OCI-LY3 (cell line): ENCODE measurements around the gene SYNPO2L.

Experiments used
- H2AFZ ChIP-seq: fragments of 200-600, 300-600 bp; shearing (Covaris generic); 2 replicates; pipeline ENCODE4 v1.6.0; 2014; ENCODE audit warnings: antibody characterized with exemption, low read depth, low read length
- H3K27ac ChIP-seq: fragments of 200-600, 300-600 bp; sonication (generic); 2 replicates; pipeline ENCODE4 v1.5.1; 2014; ENCODE audit warnings: mild to moderate bottlenecking, low read length, moderate library complexity, mixed read lengths
- H3K27me3 ChIP-seq: fragments of 200-600, 300-600 bp; sonication (generic); 2 replicates; pipeline ENCODE4 v1.6.1; 2014; ENCODE audit warnings: low read depth, low read length, mixed read lengths
- H3K36me3 ChIP-seq: fragments of 200-600, 300-600 bp; sonication (generic); replicated peaks from 2 replicates; pipeline ENCODE3; 2014; ENCODE audit warnings: low read depth, low read length, mixed read lengths
- H3K4me1 ChIP-seq: fragments of 300-600, 200-600 bp; sonication (generic); 2 replicates; pipeline ENCODE4 v1.6.1; 2014; ENCODE audit warnings: low read length, mixed read lengths
- H3K4me2 ChIP-seq: fragments of 200-600, 300-600 bp; sonication (generic); 2 replicates; pipeline ENCODE4 v1.6.1; 2014; ENCODE audit warnings: low read length, mixed read lengths
- H3K4me3 ChIP-seq: fragments of 300-600, 200-600 bp; sonication (generic); 2 replicates; pipeline ENCODE4 v1.5.1; 2014; ENCODE audit warnings: antibody characterized with exemption, mild to moderate bottlenecking, low read length, moderate library complexity
- H3K79me2 ChIP-seq: fragments of 300-600, 200-600 bp; shearing (Covaris generic); 2 replicates; pipeline ENCODE4 v1.6.1; 2014; ENCODE audit warnings: mild to moderate bottlenecking, low read length, mixed read lengths
- H3K9ac ChIP-seq: fragments of 300-600, 200-600 bp; shearing (Covaris generic); 2 replicates; pipeline ENCODE4 v1.6.0; 2014; ENCODE audit warnings: mild to moderate bottlenecking, low read length, moderate library complexity
- H3K9me3 ChIP-seq: fragments of 200-600, 300-600 bp; shearing (Covaris generic); 2 replicates; pipeline ENCODE4 v1.6.1; 2014; ENCODE audit warnings: low read length, mixed read lengths; ENCODE audit not compliant: insufficient read depth
- H4K20me1 ChIP-seq: fragments of 200-600, 300-600 bp; sonication (generic); 2 replicates; pipeline ENCODE4 v1.6.1; 2016; ENCODE audit warnings: low read length, mixed read lengths; ENCODE audit not compliant: insufficient read depth
- CTCF ChIP-seq: fragments of 200-600, 300-600 bp; sonication (generic); IDR thresholded peaks from 2 replicates; pipeline ENCODE4 v1.5.1; 2014; ENCODE audit warnings: antibody characterized with exemption, low read length, low read depth
- EZH2phosphoT487 ChIP-seq: fragments of 200-600 bp; shearing (Covaris generic); IDR thresholded peaks from 2 replicates; pipeline ENCODE4 v1.6.1; 2018; ENCODE audit warnings: antibody characterized with exemption, mixed run types, low read depth

The SYNPO2L gene

GRCh38 chr10:73644015-73644743, 11.7 kb downstream of the SYNPO2L start:
- Histone ChIP-seq H3K4me3 (peak overlapping the region; percentile 54; the same call in 1 of the 2 replicates), H3K27ac (no peak overlapping the region), H3K9ac (no peak overlapping the region), H3K79me2 (no peaks in the 10 kb centered on the region), H3K4me2 (peak overlapping the region; percentile 75), H3K27me3 (no peaks in the 10 kb centered on the region), H2AFZ (peak overlapping the region; percentile 69; the same call in 1 of the 2 replicates), H3K36me3 (no peaks in the 10 kb centered on the region), H3K9me3 (no peaks in the 10 kb centered on the region), H3K4me1 (peaks cover 14% of the 10 kb centered on the region), H4K20me1 (no peaks in the 10 kb centered on the region)
- peak; percentile 84 for TF ChIP-seq CTCF
- no peak for TF ChIP-seq EZH2phosphoT487

DNA sequence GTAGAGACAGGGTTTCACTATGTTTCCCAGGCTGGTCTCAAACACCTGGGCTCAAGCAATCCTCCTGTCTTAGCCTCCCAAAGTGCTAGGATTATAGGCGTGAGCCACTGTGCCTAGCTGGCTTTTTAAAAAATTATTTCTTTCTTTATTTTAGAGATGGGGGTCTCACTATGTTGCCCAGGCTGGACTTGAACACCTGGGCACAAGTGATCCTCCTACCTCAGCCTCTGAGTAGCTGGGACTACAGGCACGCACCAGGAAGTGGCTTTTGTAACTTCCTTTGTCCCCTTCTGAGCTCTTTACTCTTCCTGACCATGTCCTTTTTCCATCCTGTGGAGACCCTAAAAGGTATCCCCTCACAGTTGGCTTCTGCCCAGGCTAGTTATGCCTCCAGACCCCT, 12.5 kb downstream of the SYNPO2L start:
- H3K4me1 ChIP-seq, result peaks cover 14% of the 10 kb centered on the region
- H3K36me3 ChIP-seq, result no peaks in the 10 kb centered on the region
- H4K20me1 ChIP-seq, result no peaks in the 10 kb centered on the region
- no peak overlapping the region for H3K4me2 ChIP-seq
- no peaks in the 10 kb centered on the region for H3K27me3 ChIP-seq
- peak overlapping the region; percentile 75; the same call in 1 of the 2 replicates for H2AFZ ChIP-seq
- TF ChIP-seq EZH2phosphoT487 (no peak), CTCF (no peak)
- no peaks in the 10 kb centered on the region for H3K79me2 ChIP-seq
- no peaks in the 10 kb centered on the region for H3K9me3 ChIP-seq
- H3K9ac ChIP-seq, result no peak overlapping the region
- no peak overlapping the region for H3K27ac ChIP-seq
- H3K4me3 ChIP-seq, result no peak overlapping the region

GRCh38 chr10:73641328-73642060, 14.3 kb downstream of the SYNPO2L start, which contains the start of gene MYOZ1:
Gene MYOZ1 (minus strand): TSS chr10:73641474. CDS start chr10:73640017, 1,457 bp downstream.
- Histone ChIP-seq H3K27me3 (no peaks in the 10 kb centered on the region), H3K4me1 (peaks cover 14% of the 10 kb centered on the region), H4K20me1 (no peaks in the 10 kb centered on the region), H3K9ac (no peak within 1 kb of the TSS), H3K9me3 (no peaks in the 10 kb centered on the region), H3K79me2 (no peaks in the 10 kb centered on the region), H3K36me3 (no peaks in the 10 kb centered on the region), H2AFZ (no peak within 1 kb of the TSS), H3K4me2 (no peak within 1 kb of the TSS), H3K27ac (no peak within 1 kb of the TSS), H3K4me3 (no peak within 1 kb of the TSS)
- TF ChIP-seq CTCF, result no peak

DNA sequence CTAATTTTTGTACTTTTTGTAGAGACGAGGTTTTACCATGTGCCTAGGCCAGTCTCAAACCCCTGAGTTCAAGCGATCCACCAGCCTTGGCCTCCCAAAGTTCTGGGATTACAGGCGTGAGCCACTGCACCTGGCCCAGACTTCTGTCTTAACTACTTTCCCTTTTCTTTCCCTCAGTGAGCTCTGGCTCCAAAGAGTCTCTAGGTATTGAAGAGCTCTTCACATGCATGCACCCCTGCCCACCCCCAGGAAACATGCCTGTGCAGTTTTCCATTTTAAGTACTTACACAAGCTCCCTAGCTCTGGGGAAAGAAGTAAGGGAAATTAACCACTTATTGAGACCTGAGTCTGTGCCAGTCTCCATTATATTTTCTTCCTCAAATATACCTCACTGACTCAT, 16.5 kb downstream of the SYNPO2L start:
- Histone ChIP-seq H2AFZ (no peak overlapping the region), H3K4me2 (no peak overlapping the region), H3K4me3 (no peak overlapping the region), H3K79me2 (no peaks in the 10 kb centered on the region), H3K36me3 (no peaks in the 10 kb centered on the region), H3K9me3 (no peaks in the 10 kb centered on the region), H4K20me1 (no peaks in the 10 kb centered on the region), H3K27me3 (no peaks in the 10 kb centered on the region), H3K4me1 (peaks cover under 1% of the 10 kb centered on the region), H3K27ac (no peak overlapping the region), H3K9ac (no peak overlapping the region)
- TF ChIP-seq CTCF (no peak), EZH2phosphoT487 (no peak)
